PC-3 (cell line): Measurements from ENCODE around the gene DDX46.

ENCODE experiments used
- EZH2 ChIP-seq: fragments of 300-600 bp; sonication (generic); IDR thresholded peaks from one replicate; pipeline ENCODE4 v1.6.1; 2017; ENCODE audit warnings: antibody characterized with exemption, mild to moderate bottlenecking, low read length; ENCODE audit not compliant: unreplicated experiment
- EZH2phosphoT487 ChIP-seq: fragments of 300-600 bp; sonication (generic); IDR thresholded peaks from 2 replicates; pipeline ENCODE4 v1.6.1; 2018; ENCODE audit warnings: mild to moderate bottlenecking, antibody characterized with exemption, low read length, borderline replicate concordance
- TF ChIP-seq, protein P1 (sequence below): fragments of 300-600 bp; sonication (generic); conservative IDR thresholded peaks from 2 replicates; pipeline ENCODE4 v1.5.1; 2017; ENCODE audit warnings: antibody characterized with exemption, low read depth, mild to moderate bottlenecking, low read length

DNA sequence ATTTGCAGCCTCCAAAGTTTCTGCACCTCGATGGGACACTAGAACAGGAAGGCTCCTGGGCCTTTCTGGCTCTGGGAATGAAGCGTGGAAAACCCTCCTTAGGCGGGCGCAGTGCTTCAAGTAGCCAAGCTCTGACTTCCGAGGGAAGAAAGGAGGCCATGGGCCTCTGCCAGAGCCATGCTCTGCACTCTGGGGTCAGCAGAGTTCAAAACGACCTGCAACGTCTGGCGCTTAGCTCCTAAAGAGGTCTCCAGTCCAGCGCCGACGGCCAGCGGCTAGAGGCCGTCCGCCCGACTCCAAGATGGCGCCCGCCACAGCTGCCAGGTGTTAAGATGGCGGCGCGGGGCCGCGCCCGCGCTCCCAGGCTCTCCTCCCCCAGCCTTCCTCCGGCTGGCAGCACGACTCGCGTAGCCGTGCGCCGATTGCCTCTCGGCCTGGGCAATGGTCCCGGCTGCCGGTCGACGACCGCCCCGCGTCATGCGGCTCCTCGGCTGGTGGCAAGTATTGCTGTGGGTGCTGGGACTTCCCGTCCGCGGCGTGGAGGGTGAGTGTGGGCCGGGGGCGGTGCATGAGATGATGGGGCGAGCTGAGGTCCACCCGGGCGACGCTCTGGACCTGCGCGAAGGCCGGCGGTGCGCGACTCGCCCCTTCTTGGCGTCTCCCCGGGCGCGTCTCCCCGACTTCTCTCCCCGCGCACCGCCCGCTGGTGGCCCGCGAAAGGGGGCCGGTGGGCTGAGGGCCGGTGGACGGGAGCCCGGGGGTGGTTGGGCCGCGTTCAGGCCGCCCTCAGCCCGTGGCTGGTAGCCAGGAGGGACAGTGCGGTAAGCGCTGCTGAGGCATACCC is 115.6 kb downstream of the DDX46 start, which contains the start of gene TXNDC15:
- TF ChIP-seq, protein P1, sequence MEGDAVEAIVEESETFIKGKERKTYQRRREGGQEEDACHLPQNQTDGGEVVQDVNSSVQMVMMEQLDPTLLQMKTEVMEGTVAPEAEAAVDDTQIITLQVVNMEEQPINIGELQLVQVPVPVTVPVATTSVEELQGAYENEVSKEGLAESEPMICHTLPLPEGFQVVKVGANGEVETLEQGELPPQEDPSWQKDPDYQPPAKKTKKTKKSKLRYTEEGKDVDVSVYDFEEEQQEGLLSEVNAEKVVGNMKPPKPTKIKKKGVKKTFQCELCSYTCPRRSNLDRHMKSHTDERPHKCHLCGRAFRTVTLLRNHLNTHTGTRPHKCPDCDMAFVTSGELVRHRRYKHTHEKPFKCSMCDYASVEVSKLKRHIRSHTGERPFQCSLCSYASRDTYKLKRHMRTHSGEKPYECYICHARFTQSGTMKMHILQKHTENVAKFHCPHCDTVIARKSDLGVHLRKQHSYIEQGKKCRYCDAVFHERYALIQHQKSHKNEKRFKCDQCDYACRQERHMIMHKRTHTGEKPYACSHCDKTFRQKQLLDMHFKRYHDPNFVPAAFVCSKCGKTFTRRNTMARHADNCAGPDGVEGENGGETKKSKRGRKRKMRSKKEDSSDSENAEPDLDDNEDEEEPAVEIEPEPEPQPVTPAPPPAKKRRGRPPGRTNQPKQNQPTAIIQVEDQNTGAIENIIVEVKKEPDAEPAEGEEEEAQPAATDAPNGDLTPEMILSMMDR: no peak
- TF ChIP-seq EZH2phosphoT487 (no peak), EZH2 (no peak)
